ENCODE data around the gene PDZD11. TPM values are rescaled to one million over a fixed set of nuclear protein-coding genes. Genes with fewer than 3 reads are reported as not detected.
"Not testable (repeated sequence)": the region's sequence is repeated elsewhere in the genome, so short reads cannot be mapped to it uniquely, and the experiment has no call there.

Gene PDZD11
- total RNA-seq, 6 experiments from 2014 or later: 12.5 to 20.9 (median 16.1) TPM

GRCh38 chrX:70281951-70282350, 7.8 kb downstream of the PDZD11 start, which contains the start of gene RAB41:
Gene RAB41 (plus strand): TSS chrX:70282172. CDS start chrX:70282218, 46 bp downstream.
- TF ChIP-seq CTCF (IDR thresholded peaks at IDR 0.05): no peak
- TF ChIP-seq POLR2A (IDR thresholded peaks at IDR 0.05): no peak
- no peak within 1 kb of the TSS for H3K27ac ChIP-seq
- WGBS (ENCODE audit: insufficient coverage, low coverage, low lambda C conversion rate, missing lambda C conversion rate): 87% methylated on average over 17 of the region's 21 CpGs
- peaks cover 0 to 6% (median 0%) of the 10 kb centered on the region in 4 donors for H3K36me3 ChIP-seq
- no peaks in the 10 kb centered on the region for H3K4me1 ChIP-seq
- DNase-seq (no peak), ATAC-seq (no peak)
- no peaks in the 10 kb centered on the region for H3K27me3 ChIP-seq
- H3K9me3 ChIP-seq: no peaks in the 10 kb centered on the region
- intact Hi-C loops (cut with DNase I): no loop called here
- H3K4me3 ChIP-seq: no peak within 1 kb of the TSS

- Histone ChIP-seq H3K4me3 (no peak overlapping the region), H3K27ac (no peak overlapping the region), H3K9me3 (no peaks in the 10 kb centered on the region), H3K36me3 (peaks cover 0 to 2% (median 0%) of the 10 kb centered on the region in 4 donors), H3K27me3 (no peaks in the 10 kb centered on the region), H3K4me1 (no peaks in the 10 kb centered on the region)
- no peak for TF ChIP-seq CTCF (IDR thresholded peaks at IDR 0.05)
- TF ChIP-seq POLR2A (IDR thresholded peaks at IDR 0.05): no peak
- DNase-seq (no peak), ATAC-seq (no peak)
- WGBS (ENCODE audit: insufficient coverage, low coverage, low lambda C conversion rate, missing lambda C conversion rate): 68% methylated on average over 3 of the region's 3 CpGs
- intact Hi-C loops (cut with DNase I): no loop called here
Measured at GRCh38 chrX:70280573-70280972, 9.2 kb downstream of the PDZD11 start.

GRCh38 chrX:70279081-70279480, 10.6 kb downstream of the PDZD11 start:
- intact Hi-C loops (cut with DNase I): no loop called here

GRCh38 chrX:70274029-70274428, 15.7 kb downstream of the PDZD11 start:
- H3K9me3 ChIP-seq; H3K36me3 ChIP-seq; H3K27me3 ChIP-seq; intact Hi-C loops (cut with DNase I); DNase-seq; H3K4me1 ChIP-seq; ATAC-seq; H3K4me3 ChIP-seq; H3K27ac ChIP-seq: not testable (repeated sequence)
- WGBS (ENCODE audit: insufficient coverage, low coverage, low lambda C conversion rate, missing lambda C conversion rate): 63% methylated on average over 6 of the region's 7 CpGs

More at GRCh38 chrX:70279081-70279480, 10.6 kb downstream of the PDZD11 start:
- TF ChIP-seq POLR2A (IDR thresholded peaks at IDR 0.05) (no peak), CTCF (IDR thresholded peaks at IDR 0.05) (no peak)
- Histone ChIP-seq H3K36me3 (no peaks in the 10 kb centered on the region), H3K27ac (no peak overlapping the region), H3K27me3 (no peaks in the 10 kb centered on the region), H3K9me3 (no peaks in the 10 kb centered on the region), H3K4me3 (no peak overlapping the region), H3K4me1 (no peaks in the 10 kb centered on the region)
- DNase-seq (no peak), ATAC-seq (no peak)
- 75% methylated on average over 3 of the region's 3 CpGs for WGBS (ENCODE audit: insufficient coverage, low coverage, low lambda C conversion rate, missing lambda C conversion rate)

GRCh38 chrX:70268034-70268433, 21.7 kb downstream of the PDZD11 start, which contains the start of gene ARR3:
Gene ARR3 (plus strand): TSS chrX:70268334. CDS start chrX:70269386, 1,052 bp downstream.
- Histone ChIP-seq H3K36me3 (no peaks in the 10 kb centered on the region), H3K4me3 (no peak within 1 kb of the TSS), H3K27ac (no peak within 1 kb of the TSS), H3K4me1 (no peaks in the 10 kb centered on the region), H3K27me3 (no peaks in the 10 kb centered on the region), H3K9me3 (no peaks in the 10 kb centered on the region)
- no peak for TF ChIP-seq POLR2A (IDR thresholded peaks at IDR 0.05)
- no peak for TF ChIP-seq CTCF (IDR thresholded peaks at IDR 0.05)
- intact Hi-C loops (cut with DNase I): no loop called here
- no peak for DNase-seq
- no peak for ATAC-seq
